AG10803 (cell line): ENCODE results near the gene C19orf12.
A peak's percentile ranks its signal among the peaks of the same experiment; 100 is the strongest.

Experiments used
- DNase-seq: peaks from one replicate; pipeline ENCODE4 v3.0.0; 2010; ENCODE audit warnings: low read depth
- H3K4me3 ChIP-seq: 2 replicates; pipeline ENCODE4 v1.5.1; 2011; ENCODE audit warnings: mild to moderate bottlenecking, low read length, control low read depth
- CTCF ChIP-seq: conservative IDR thresholded peaks from 2 replicates; pipeline ENCODE4 v1.5.1; 2011; ENCODE audit warnings: mild to moderate bottlenecking, low read length, control low read depth, inconsistent platforms

The C19orf12 gene

GRCh38 chr19:29687244-29687896 lies 27.7 kb downstream of the C19orf12 start:
- peak overlapping the region; percentile 68 for H3K4me3 ChIP-seq
- TF ChIP-seq CTCF: no peak
- DNase-seq: peak; percentile 99

DNA sequence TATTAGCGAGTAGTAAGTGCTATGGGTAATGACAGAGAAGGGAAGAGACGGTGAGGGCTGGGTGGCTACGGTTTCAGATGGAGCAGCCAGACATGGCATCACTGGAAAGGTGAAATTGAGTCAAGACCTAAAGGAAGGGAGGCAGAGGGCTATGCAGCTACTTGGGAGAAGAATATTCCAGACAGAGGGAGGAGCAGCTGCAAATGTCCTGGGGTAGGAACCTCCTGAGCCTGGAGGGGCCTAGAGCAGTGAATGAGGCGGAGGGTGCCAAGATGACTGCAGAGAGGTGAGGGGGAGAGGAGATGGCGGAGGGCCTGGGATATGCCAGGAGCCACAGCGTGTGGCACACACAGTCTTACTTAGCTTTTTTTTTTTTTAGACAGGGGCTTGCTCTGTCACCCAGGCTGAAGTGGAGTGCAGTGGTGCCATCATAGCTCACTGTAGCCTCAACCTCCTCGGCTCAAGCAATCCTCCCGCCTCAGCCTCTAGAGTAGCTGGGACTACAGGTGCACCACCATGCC lies 28.7 kb downstream of the C19orf12 start:
- DNase-seq: no peak
- peak overlapping the region; percentile 68 for H3K4me3 ChIP-seq
- no peak for TF ChIP-seq CTCF

DNA sequence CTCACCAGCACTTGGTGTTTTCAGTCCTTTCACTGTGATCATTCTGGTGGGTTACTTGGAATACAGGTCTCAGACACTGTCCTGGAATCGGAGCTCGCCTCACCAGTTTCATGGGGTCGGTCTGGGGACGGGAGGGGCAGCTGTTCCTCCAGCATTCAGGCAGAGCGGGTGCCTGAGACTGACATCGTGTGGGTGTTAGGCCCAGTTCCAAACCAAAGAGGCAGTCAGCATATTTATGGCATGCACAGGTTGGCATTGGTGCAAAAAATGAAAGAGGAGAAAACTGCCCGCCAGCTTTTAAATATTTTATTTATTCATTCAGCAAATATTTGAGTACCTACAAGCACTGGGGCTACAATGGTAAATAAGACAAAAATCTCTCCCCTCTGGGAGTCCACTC lies 29.7 kb downstream of the C19orf12 start:
- no peak for TF ChIP-seq CTCF
- peak; percentile 66 for DNase-seq
- no peak overlapping the region for H3K4me3 ChIP-seq

DNA sequence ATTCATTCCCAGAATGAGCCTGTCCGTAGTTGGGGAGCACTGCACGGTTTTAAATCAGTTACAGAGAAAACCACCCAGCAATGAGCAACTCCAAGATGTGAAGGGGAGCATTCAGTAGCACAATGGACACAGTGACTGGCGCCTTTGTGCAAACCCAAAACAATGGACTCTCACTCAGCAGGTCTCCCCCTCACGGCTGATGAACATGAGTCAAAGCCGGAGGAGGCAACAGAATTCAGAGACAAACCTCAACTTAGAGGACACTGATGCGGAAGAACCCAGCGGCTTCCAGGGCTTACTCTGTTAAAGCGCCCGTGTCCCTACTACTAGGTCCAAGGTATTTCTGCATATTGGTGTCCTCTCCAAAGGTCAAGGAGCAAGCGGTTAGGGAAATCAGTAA lies 32.1 kb downstream of the C19orf12 start:
- DNase-seq: no peak
- TF ChIP-seq CTCF: no peak
- H3K4me3 ChIP-seq: no peak overlapping the region

- DNase-seq: no peak
- H3K4me3 ChIP-seq: no peak overlapping the region
- no peak for TF ChIP-seq CTCF
These were observed 32.7 kb downstream of the C19orf12 start for GRCh38 chr19:29682236-29682895.

- H3K4me3 ChIP-seq: no peak overlapping the region
- TF ChIP-seq CTCF: no peak
- DNase-seq: peak; percentile 77
These were observed 33.4 kb downstream of the C19orf12 start for GRCh38 chr19:29681422-29682235.

GRCh38 chr19:29680937-29681336 lies 34.1 kb downstream of the C19orf12 start:
- no peak for TF ChIP-seq CTCF
- no peak for DNase-seq
- H3K4me3 ChIP-seq: no peak overlapping the region
